Stimulated activated CD8-positive, alpha-beta memory T cell treated with anti-CD3 and anti-CD28 coated beads, Interleukin-7, amount 100 ng/mL, for 48 hours (primary cell): ENCODE results near the gene BCAS4.

Experiments used
- DNase-seq, 2 donors: peaks; one replicate each; pipeline ENCODE4 v3.0.0-alpha.2; 2020; ENCODE audit warnings: low read depth in 1 of 2; ENCODE audit errors: extremely low read depth in 1 of 2

BCAS4 gene

DNA sequence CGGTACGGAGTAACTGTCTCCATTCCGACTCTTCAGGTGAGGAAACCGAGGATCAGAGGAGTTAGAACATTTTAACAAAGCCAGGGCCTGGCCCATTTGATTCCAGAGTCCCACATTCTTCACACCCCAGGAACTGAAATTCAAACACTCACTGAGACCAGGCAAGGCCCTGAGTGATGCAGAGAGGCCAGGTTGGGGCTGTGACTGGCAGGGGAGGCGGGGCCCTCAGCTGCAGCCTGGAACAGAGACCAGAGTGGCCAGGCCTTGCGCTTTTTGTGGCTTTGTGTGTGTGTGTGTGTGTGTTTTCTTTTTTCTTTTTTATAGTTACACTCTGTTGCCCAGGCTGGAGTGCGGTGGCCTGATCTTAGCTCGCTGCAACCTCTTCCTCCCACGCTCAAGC is 57.2 kb downstream of the BCAS4 start:
- DNase-seq: no peak

DNA sequence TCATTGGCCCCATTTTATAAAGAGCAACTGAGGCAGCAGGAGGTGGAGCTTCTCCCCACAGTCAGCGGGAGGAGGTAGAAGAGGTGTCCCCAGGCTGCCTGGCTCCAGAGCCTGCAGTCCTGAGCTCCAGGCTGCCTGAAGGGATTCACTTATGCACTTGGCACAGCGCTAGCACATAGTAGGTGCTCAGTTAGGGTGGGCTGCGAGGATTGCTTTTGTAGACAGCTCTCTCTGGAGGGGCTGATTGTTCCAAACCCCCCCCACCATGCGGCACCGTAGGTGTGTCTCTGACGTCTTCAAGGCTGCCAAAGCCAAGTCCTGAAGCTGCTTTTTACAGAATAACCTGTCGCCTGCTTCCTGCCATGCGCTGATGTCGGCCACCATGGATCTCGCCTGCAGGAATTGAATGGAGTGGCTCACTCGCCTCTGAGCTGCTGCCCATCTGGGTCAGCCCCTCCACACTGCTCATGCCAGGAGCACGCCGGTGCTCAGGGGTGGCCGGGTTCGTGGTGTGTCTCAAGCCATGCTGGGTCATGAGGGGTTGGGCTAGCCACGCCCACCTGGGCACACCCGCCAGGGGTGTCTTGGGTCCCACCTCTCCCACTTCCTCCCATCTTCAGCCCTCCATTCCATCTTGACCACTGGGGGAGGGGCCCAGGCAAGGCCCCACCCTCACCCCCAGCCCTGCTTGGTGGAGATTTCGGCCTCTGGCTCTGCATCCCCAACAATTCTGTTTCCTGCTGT is 59.8 kb downstream of the BCAS4 start:
- DNase-seq: no peak

DNA sequence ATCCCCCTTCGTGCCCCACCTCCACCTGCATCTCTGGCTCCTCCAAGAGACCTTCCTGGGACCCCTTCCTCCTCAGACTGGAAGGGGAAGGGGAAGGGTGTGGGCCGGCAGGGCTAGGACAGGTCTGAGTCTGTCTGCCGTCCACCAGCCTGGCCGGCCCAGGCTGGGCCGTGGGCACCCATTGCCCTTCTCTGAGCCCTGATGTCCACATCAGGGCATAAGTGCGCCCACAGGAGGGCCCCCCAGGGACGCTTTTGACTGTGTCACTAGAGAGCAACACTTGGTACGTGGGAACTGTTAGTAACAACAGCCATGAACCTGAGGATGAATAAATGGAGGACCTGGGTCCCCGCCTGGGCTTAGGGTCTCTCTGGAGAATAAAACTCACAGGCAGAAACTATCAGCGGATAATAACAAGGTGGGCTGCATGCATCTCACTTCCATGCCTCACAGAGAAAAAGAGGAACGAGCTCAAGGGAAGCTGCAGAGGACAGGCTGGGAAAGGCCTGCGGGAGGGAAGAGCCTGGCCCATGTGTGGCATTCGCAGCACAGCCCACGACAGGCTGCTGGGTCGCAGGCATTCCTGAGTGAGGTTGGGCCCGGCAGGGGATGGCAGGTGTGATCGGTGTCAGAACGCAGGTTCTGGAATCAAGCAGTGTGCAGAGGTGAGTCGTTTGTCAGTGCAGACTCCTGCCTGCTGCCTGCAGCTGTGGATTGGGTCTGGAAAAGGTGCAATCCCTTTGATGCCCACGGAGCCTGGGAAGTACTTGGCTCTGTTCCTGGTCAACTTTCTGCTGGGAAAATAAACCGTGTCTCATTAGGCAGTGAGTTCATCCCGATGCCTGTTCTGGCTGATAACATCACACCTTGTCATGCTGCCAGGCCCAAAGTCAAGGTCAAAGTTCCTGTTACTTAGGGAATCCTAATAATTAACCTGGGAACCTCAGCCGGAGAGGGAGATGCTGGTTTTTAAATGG is 60.9 kb downstream of the BCAS4 start:
- DNase-seq: no peak

DNA sequence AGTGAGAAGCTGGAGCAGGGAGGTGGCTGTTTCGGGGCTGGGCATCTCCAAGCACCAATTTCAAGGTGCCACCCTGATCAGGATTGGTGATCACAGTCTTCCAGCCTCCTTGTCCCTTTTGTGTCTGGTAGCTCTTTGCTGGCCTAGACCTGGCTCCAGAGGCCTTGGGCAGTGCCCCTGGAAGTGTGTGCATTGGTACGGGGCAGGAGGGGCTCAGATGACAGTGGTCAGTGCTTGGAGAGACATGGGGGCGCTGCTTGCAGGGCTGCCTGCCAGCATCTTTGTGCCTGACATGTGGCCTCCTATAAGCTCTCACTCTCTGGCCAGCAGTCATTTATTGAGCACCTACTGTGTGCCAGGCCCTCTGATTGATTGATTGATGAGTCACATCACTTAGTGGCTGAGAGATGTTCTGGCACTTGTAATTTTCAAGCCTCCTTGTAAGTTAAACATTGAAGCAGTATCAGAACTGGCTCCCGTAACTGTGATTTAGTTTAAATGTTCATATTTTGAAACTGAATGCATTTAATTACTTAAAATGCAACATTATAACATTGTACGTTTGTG is 61.7 kb downstream of the BCAS4 start:
- DNase-seq: no peak

DNA sequence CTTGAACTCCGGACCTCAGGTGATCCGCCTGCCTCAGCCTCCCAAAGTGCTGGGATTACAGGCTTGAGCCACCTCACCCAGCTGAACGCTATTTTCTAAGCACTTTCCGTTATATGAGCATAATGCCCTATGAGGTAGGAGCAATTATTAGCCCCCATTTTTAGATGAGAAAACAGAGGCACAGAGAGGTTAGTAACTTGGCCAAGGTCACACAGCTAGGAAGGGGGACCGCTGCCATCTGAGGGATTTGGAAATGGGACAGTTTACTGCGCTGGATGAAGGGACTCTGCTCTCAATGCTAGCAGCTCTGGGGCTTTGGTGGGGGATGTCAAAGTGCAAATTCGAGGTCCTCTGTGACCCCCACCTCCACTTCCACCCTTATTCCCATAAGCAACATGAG is 62.5 kb downstream of the BCAS4 start:
- no peak for DNase-seq

DNA sequence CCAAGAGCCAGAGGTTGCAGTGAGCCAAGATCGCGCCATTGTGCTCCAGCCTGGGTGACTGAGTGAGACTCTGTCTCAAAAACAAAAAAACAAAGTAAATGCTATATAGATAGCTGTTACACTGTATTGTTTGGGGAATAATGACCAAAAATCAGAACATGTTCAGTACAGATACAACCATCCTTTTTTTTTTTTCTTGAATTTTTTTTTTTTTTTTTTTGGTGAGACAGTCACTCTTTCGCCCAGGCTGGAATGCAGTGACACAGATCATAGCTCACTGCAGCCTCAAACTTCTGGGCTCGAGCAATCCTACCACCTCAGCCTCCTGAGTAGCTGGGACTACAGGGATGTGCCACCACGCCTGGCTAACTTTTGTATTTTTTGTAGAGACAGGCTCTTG is 63.7 kb downstream of the BCAS4 start:
- DNase-seq: no peak

DNA sequence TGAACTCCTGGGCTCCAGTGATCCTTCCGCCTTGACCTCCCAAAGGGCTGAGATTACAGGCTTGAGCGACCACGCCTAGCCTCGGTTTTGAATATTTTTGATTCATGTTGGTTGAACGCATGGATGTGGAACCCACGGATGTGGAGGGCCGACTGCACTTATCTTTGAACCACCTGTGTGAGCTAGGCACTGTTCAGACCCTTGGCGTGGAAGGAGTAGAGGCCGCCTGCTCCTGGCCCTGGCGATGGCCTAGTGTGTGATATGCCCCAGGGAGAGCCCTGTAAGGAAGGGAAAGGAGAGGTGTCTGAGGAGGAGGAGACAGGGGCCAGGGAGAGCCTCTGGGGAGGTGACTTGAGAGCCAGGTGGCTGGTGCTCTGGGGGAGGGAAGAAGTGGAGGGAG is 64.3 kb downstream of the BCAS4 start:
- no peak for DNase-seq

DNA sequence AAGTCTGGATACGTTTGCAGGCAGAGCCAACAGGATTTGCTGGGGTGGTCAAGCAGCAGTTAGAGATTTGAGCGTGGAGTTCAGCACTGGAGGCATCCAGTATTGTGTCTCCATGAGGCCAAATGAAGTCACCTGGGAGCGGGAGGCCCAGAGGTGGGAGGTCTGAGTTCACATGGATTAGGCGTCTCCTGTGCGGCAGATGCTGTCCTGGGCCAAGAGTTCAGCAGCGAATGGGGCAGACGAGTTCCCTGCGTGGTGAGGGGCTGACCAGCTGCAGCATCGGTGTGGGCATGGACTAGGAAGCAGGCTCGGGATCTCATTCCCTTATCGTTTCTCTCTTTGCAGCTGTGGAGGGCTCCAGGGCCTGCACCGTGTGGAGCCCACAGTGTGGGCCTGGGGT is 66.2 kb downstream of the BCAS4 start:
- DNase-seq: no peak

DNA sequence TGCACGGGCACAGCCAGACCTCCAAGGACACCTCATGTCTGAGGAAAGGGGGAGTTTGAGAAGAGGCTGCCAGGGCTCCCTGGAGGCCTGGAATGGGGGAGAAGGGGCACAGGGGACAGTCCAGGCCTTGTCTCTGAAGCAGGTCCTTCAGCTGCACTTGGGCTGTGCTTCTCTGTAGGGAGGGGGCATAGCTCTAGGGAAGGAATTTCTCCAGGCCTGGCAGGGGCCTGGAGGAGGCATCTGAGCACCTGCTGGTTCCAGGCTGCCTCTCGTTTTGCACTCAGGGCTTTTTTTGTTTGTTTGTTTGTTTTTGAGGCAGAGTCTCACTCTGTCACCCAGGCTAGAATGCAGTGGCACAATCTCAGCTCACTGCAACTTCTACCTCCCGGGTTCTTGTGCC is 67.7 kb downstream of the BCAS4 start:
- no peak for DNase-seq

DNA sequence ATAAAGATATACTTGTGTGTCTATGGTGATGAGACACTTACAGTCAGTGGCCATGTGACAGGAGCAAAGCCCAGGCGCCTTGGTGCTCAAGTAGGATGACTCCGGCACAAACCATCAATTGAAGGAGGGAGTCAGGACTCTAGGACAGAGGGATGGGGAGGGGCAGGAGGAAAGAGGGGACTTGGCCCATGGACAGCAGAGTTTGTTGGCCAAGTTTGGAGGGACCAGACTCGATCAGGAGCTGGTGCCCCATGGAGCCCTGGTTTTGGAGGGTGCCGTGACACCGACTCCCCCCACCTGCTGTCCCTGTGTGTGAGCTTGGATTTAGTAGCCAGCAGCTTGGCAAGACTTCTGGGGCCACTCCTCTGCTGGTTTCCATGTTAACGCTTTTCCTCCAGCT is 70.3 kb downstream of the BCAS4 start:
- no peak for DNase-seq

DNA sequence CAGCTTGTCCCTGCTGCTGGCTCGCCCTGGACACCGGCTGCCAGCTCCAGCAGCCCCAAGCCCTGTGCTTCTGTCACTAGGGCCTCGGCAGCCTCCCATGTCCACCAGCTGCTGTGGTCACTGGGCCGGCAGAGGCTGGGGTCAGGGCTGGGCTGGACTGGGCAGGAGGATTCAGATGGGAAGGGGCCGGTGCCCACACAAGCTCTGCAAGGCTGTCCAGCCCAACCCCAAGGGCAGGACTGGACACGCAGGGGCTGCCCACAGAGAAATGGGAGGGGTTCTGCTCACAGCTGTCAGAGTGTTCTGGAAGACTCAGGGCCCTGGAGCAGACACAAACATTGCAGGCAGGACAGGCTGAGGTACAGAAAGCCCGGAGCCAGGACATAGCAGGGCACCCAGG is 70.7 kb downstream of the BCAS4 start:
- DNase-seq: no peak

DNA sequence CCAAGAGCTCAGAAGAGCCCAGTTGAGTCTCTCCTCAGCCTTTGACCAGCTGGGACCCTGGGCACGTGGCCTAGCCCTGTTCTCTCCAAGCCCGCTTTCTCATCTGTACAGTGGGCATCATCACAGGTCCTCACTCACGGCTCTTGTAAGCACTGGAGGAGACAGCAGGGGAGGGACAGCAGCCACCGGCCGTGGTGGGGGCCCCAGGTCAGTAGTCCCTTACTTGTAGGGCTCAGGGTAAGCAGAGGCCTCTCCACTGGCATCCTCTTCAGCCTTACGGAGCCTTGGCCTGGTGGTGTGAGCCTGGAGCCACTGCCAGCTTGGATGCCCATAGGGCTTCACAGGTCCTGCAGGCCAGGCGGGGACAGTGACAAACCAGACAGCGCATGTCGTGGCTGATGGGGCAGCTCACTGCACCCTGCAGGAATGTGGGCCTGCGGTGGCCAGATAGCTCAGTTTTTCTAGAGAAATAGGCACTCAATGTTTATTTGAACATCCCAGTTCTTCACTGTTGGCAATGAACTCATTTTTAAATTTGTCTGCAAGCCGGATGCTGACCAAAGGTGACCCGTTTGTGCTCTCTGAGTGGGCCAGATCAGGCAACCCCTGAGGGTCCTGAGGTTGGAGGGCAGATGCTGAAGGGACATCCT is 71.3 kb downstream of the BCAS4 start:
- DNase-seq: no peak

DNA sequence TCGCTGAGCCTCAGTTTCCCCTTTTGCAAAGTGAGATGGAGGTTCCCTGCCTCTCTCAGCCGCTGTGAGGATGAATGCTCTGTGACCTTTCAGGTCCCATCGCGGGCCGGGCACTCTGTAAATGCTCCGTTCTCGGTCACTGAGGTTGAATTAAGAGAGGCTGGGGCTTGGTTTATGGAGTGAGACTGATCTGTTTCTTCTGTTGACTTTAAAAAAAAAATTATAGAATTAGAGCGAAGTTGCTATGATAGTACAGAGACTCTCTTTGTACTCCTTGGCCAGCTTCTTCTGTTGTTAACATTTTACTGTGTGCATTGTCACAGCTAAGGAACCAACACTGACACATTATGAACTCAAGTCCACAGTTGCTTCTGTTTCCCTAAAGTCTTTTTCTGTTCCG is 72.0 kb downstream of the BCAS4 start:
- no peak for DNase-seq

DNA sequence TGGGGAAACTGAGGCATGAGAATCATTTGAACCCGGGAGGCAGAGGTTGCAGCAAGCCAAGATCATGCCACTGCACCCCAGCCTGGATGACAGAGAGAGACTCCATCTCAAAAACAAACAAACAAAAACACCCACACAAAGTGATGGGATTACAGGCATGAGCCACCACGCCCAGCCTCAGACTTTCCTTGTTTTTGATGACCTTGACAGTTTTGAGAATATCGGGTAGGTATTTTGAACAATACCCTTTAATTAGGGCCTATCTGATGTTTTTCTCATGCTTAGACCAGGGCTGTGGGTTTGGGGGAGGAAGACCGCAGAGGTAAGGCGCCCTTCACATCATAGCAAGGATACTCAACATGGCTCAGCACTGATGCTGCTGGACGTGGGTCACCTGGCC is 72.9 kb downstream of the BCAS4 start:
- DNase-seq: no peak

DNA sequence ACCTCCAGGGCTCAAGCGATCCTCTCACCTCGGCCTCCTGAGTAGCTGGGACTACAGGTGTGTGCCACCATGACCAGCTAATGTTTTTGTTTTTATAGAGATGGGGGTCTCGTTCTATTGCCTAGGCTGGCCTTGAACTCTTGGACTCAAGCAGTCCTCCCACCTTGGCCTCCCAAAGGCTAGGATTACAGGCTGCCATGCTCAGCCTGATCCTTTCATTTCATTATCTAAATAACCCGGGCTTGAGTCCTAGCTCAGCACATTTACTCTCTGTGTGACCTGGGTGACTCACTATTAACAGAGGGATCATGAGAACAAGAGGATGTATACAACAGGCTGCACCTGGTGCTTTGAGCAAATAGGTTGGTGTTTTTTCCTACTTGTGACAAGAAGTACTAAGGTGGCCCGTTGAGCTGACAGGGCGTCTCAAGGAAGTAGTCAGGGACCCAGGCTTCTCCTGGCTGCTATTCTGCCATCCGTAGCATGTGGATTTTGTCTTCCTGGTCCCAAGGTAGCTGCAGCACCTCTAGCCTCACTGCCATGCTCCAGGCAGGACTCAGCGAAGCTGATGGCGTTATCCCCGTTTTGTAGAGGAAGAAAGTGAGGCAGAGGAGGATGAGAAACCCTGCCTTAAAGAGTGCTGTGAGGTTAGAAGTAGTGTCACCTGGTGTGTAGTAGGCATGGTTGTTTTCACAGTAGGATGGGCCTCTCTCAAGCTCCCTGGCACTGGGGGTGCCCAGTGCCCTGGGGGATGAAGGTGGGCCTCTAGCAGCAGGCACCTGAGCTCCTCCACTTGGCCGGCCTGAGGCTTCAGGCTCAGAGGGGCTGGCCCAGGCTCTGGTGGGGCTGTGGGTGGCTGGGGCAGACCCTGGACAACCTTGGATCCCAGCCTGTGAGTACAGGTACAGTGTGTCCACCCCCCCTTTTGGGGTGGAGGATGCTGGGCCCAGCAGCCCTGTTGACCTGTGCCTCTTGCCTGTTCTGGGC is 73.9 kb downstream of the BCAS4 start:
- DNase-seq: no peak

DNA sequence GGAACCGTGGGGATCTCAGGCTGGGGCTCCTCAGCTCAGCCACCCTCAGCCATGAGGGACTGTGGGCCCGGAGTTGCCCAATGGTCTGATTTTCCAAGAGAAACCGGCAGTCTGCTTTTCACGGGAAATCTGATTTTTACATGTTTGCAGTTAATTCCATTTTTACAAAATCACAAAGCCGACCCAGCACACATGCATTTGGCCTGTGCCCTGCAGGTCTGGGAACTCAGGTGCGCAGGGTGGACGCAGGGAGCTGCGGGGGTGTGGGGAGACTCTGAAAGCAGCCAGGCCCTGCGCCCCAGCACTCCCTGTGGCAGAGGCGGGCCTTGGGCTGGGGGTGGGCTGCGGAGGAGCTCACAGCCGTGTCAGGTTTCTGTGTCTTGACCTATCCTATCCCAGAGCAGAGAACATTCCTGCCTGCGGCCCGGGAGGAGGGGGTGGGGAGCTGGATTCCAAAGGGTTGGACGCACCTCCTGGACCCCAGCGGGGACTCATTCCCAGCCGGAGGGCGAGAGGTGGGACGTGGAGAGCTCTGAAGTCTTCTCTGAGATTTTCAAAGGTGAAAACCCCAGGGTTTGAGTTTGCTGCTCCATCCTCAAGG is 75.8 kb downstream of the BCAS4 start:
- DNase-seq: no peak

DNA sequence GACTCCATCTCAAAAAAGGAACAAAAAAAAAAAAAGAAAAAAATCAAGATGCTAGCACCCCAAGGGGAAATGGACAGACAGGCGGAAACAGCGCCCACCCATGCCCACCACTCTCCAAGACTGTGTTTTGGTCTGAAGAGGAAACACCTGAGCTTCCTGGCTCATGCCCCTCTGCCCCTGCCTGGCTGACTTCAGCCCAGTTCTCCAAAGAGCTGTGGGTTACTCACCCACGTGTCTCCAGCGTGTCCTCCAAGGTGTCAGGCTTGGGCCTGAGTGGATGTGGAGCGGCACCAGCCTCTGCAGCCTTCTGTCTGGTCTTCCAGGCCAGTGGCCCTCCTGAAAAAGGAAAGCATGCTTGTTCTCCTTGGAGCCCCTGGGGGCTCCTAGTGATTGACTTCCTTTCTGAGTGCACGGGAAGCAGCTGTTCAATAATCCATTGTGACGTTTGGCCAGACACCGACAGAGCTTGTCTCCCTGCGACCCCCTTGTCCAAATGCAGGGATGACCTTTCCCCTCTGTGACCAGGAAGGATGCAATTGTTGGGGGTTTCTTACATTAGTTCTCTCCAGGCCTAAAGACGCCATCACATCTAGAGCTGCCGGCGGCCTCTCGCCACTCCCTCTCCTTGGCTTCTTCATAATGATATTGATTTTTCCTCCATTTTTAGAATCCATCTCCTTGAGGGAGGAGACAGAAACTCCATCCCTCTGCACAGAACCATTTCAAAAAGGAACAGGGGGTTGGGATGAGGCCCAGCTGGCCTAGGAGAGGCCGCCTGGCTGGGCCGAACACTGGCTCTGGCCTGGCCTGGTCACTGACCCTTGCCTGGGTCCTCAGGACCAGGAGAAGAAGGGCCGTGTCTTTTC is 77.9 kb downstream of the BCAS4 start:
- DNase-seq: no peak

DNA sequence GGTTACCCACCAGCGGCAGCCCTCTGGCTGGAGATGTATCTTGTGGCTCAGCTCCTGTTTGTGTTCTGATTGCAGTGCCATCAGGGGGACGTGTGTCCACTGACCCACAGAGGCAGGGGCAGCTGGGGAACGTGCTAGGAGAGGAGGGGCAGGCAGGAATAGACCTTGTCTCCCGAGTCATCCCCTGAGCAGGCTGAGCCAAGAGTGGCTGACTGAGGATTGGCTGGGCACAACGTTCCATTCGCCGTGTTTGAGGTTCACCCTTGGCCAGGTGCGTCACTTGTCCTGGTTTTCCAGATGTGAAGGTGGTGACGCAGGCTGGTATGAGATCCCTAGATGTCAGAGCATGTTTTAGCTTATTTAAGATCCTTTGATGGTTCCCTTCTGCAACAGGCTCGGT is 78.7 kb downstream of the BCAS4 start:
- no peak for DNase-seq
